GM18951 (cell line): Measurements from ENCODE around the gene RIPOR1.

Experiments
- POLR2A ChIP-seq: IDR thresholded peaks from 4 replicates; pipeline ENCODE4 v1.6.1; 2011; ENCODE audit warnings: mild to moderate bottlenecking; ENCODE audit not compliant: insufficient read length, insufficient read depth; ENCODE audit errors: extremely low read depth
- in situ Hi-C: fragments of 300-500 bp; cut with MboI; formaldehyde crosslinking; loops from one replicate; pipeline ENCODE4 v1.12.0; 2022; ENCODE audit warnings: low sequenced_read_pairs, mixed read lengths, inconsistent platforms; ENCODE audit not compliant: unreplicated experiment

RIPOR1 gene

GRCh38 chr16:67546761-67547422 is 18.3 kb downstream of the RIPOR1 start:
- in situ Hi-C loops, result no loop called here
- peak; percentile 8 for TF ChIP-seq POLR2A

DNA sequence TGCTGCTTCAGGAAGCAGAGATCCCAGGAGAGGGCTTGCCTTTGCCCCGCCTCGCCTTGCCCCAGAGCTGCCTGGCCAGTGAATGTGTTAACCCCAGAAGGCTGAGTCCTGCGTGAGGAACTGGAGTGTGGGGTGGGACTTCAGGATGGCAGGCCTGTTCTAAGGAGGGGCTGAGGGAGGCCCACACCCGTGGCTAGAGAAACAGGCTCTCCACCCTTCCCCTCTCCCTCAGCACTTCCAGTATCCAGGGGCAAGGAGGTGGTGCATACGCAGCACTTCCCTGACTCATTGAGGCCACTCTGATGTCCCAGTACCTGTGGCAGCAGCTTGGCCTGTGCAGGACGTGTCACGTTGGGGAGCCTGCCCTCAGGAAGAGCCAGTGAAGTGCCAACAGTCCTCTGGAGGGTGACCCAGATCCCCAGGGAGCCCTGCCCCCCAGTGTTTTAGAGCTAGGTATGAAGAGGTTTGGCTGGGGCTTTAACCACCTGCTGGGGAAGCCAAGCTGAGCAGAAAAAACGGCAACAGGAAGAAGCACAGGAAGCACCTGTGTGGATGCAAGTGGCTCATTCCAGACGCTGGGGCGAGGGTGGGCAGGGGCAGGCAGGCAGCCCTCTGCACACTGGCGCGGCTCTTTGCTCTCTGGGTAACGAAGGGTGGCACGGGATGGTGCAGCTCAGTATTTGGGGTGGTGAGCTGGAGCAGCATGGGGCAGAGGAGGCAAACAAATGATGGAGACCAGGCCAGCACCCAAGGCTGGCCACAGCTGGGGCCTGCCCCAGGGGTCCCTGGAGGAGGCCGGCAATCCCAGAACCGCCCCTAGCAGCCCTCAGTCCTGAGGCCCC is 19.0 kb downstream of the RIPOR1 start:
- in situ Hi-C loops, result no loop called here
- TF ChIP-seq POLR2A, result peak; percentile 17

DNA sequence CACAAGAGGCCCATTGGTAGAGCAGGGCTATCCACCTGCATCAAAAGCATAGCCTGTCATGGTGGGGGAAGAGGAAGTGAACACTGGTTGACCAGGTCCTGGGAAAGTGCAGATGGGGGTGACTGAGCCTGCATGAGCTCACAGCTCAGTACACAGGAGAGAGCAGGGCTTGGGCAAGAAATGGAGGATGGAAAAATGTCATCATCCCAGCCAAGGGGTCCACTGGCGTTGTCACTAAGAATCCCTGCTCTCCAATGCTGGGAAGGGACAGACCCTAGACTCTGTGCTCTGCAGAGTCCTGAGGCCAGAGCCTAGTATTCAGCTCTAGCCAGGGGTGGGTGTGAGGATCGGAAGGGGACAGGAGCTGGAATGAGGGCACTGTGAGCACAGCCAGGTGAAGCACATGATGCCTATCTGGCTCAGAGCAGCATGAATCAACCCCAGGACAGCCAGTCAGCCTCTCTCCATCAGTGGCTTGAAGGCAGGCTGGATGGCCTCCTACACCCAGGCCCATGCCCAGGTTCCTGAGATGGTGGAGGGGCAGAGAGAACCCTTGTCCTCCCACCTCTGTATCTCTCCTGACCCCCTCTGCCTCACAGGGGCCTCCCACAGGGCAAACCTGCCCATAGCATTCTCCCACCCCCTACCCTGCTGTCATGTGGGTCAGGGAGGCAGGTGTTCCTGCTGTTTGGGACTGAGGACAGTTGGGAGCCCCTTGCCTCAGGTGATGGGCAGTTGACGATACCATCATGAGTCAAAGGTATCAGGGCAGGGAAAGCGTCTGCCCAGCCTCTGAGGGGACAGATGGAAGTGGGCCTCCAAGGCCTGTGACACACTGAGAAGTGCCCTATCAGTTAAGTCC is 19.9 kb downstream of the RIPOR1 start:
- TF ChIP-seq POLR2A, result peak; percentile 33
- in situ Hi-C loops, result no loop called here

GRCh38 chr16:67549240-67549639 is 20.6 kb downstream of the RIPOR1 start:
- TF ChIP-seq POLR2A, result no peak

GRCh38 chr16:67549936-67550335 is 21.3 kb downstream of the RIPOR1 start:
- in situ Hi-C loops, result no loop called here
- TF ChIP-seq POLR2A, result no peak

More at GRCh38 chr16:67549240-67549639, 20.6 kb downstream of the RIPOR1 start:
- in situ Hi-C loops, result no loop called here

GRCh38 chr16:67551091-67551490 is 22.5 kb downstream of the RIPOR1 start:
- in situ Hi-C loops, result no loop called here
- TF ChIP-seq POLR2A, result no peak

DNA sequence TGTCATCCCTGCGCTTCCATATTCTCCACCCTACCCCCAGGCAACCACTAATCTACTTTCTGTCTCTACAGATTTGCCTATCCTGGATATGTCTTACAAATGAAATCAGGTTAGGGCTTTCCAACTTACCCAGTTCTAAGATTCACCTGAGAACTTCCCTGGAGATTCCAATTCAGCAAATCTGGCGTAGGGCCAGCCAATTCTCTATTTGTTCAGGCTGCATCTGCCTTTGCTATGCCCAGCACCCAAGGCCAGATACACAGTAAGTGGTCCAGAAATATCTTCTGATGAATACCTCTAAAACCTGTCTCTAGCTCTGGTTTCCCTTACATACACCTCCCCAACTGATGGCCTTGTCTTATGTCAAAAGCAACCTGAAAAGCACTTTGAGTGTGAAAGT is 23.3 kb downstream of the RIPOR1 start:
- in situ Hi-C loops, result no loop called here
- no peak for TF ChIP-seq POLR2A

DNA sequence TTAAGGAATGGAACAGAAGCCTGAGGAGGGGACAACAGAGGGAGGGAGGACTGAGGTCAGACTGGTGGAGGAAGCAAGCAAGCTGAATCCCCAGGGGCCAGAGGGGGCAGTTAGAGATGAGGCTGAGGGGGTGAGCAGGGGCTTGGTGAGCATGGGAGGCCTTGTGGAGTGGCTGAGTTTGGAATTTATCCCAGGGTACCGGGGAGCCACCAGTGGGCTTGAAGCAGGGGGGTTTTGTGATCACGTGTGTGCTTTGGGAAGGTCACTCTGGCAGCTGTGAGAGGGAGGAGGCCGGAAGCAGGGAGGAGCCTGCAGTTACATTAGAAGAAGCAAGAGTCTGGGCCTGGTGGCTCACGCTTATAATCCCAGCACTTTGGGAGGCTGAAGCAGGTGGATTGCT is 23.8 kb downstream of the RIPOR1 start:
- in situ Hi-C loops, result no loop called here
- no peak for TF ChIP-seq POLR2A

- TF ChIP-seq POLR2A, result no peak
- in situ Hi-C loops, result no loop called here
Observed at GRCh38 chr16:67555795-67556212, 27.2 kb downstream of the RIPOR1 start.

GRCh38 chr16:67558859-67559258 is 30.2 kb downstream of the RIPOR1 start:
- no peak for TF ChIP-seq POLR2A
- in situ Hi-C loops, result no loop called here

- no peak for TF ChIP-seq POLR2A
- in situ Hi-C loops, result no loop called here
Observed at GRCh38 chr16:67560827-67561342, 32.3 kb downstream of the RIPOR1 start.

GRCh38 chr16:67561501-67561823 is 32.8 kb downstream of the RIPOR1 start:
- in situ Hi-C loops, result no loop called here
- TF ChIP-seq POLR2A, result no peak

- in situ Hi-C loops, result no loop called here
- TF ChIP-seq POLR2A, result peak; percentile 92
Observed at GRCh38 chr16:67561824-67562525, 33.3 kb downstream of the RIPOR1 start.

DNA sequence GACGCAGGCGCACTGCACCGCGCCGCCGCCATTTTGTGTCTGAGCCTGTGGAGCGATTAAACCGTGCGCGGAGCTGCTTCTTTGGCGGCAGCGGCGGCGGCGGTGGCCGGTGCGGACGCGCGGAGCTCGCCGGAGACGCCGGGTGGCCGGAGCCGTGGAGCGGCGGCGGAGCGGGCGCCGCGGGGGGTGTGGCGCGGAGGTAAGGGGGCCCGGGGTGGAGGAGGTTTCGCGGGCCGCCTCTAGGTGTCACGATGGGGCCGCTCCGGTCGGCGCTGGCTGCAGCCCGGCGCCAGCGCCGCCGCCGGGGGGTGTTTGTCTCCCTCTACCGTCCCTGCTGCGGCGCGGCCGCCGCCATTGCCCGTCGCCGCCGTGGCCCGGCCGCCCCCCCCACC is 33.9 kb downstream of the RIPOR1 start, which contains the start of gene CTCF:
Gene CTCF, plus strand, starts transcription at position 1 of the 392 bp plus-strand sequence. CDS start 48,307 bp downstream, outside the sequence.
- TF ChIP-seq POLR2A, result peak; percentile 64
- in situ Hi-C loops, result no loop called here
